SKM-1 (cell line): ENCODE measurements around the gene POU2F2.

Source experiments
- DNase-seq: peaks from one replicate; lab custom pipeline; 2025; ENCODE audit not compliant: unreplicated experiment; lab: John Stamatoyannopoulos, UW

POU2F2 gene

GRCh38 chr19:42132030-42132628, at the start of gene POU2F2:
POU2F2 (minus strand) TSS chr19:42132446; CDS start chr19:42132411, 35 bp downstream.
- DNase-seq = no peak

GRCh38 chr19:42178791-42179674, 46.8 kb upstream of the POU2F2 start:
- no peak for DNase-seq

GRCh38 chr19:42177686-42178019, 45.4 kb upstream of the POU2F2 start:
- no peak for DNase-seq

GRCh38 chr19:42176990-42177685, 44.9 kb upstream of the POU2F2 start:
- DNase-seq = no peak

- no peak for DNase-seq
Measured at GRCh38 chr19:42176649-42176989, 44.4 kb upstream of the POU2F2 start.

- DNase-seq = no peak
Measured at GRCh38 chr19:42175952-42176648, 43.9 kb upstream of the POU2F2 start.

GRCh38 chr19:42174958-42175734, 42.9 kb upstream of the POU2F2 start:
- no peak for DNase-seq

- no peak for DNase-seq
Measured at GRCh38 chr19:42174188-42174587, 41.9 kb upstream of the POU2F2 start.

- no peak for DNase-seq
Measured at GRCh38 chr19:42173695-42174094, 41.4 kb upstream of the POU2F2 start.

- DNase-seq = no peak
Measured at GRCh38 chr19:42172261-42172660, 40.0 kb upstream of the POU2F2 start.

GRCh38 chr19:42170715-42171114, 38.5 kb upstream of the POU2F2 start:
- DNase-seq = no peak

GRCh38 chr19:42169486-42170413, 37.5 kb upstream of the POU2F2 start:
- no peak for DNase-seq

- no peak for DNase-seq
Measured at GRCh38 chr19:42168206-42168605, 36.0 kb upstream of the POU2F2 start.

GRCh38 chr19:42166316-42166715, 34.1 kb upstream of the POU2F2 start:
- DNase-seq = no peak

GRCh38 chr19:42165146-42165545, 32.9 kb upstream of the POU2F2 start:
- DNase-seq = no peak

GRCh38 chr19:42161616-42162263, 29.5 kb upstream of the POU2F2 start:
- no peak for DNase-seq

GRCh38 chr19:42159942-42160341, 27.7 kb upstream of the POU2F2 start:
- DNase-seq = no peak

GRCh38 chr19:42158926-42159325, 26.7 kb upstream of the POU2F2 start:
- DNase-seq = no peak

GRCh38 chr19:42156571-42156970, 24.3 kb upstream of the POU2F2 start:
- DNase-seq = no peak
